ENCODE results near the gene UGT2B28. TPM values are rescaled to one million over a fixed set of nuclear protein-coding genes. Genes with fewer than 3 reads are reported as not detected.
"Not testable (repeated sequence)": the region's sequence is repeated elsewhere in the genome, so short reads cannot be mapped to it uniquely, and the experiment has no call there.

The UGT2B28 gene
- not detected in 2 replicates for total RNA-seq
- long read RNA-seq, result 0 reads

GRCh38 chr4:69280081-69280480, at the start of gene UGT2B28:
UGT2B28 (plus strand) TSS chr4:69280475; CDS start chr4:69280501, 26 bp downstream.
- not testable (repeated sequence) for H3K27ac Mint-ChIP-seq (ENCODE audit: unreplicated experiment); H3K4me1 Mint-ChIP-seq (ENCODE audit: unreplicated experiment); H3K36me3 Mint-ChIP-seq (ENCODE audit: unreplicated experiment); H3K4me3 Mint-ChIP-seq (ENCODE audit: unreplicated experiment); DNase-seq (ENCODE audit: extremely low spot score, unreplicated experiment); H3K27me3 Mint-ChIP-seq (ENCODE audit: unreplicated experiment); H3K9me3 Mint-ChIP-seq (ENCODE audit: unreplicated experiment)

- Mint-ChIP-seq H3K9me3 (ENCODE audit: unreplicated experiment) (no peaks in the 10 kb centered on the region), H3K4me3 (ENCODE audit: unreplicated experiment) (no peak overlapping the region), H3K27me3 (ENCODE audit: unreplicated experiment) (no peaks in the 10 kb centered on the region), H3K4me1 (ENCODE audit: unreplicated experiment) (no peaks in the 10 kb centered on the region), H3K27ac (ENCODE audit: unreplicated experiment) (no peak overlapping the region), H3K36me3 (ENCODE audit: unreplicated experiment) (no peaks in the 10 kb centered on the region)
- DNase-seq (ENCODE audit: extremely low spot score, unreplicated experiment), result no peak
- TF ChIP-seq CTCF (IDR thresholded peaks at IDR 0.05), result no peak
These were observed 41.2 kb upstream of the UGT2B28 start for GRCh38 chr4:69239092-69239491.

GRCh38 chr4:69239557-69240168, 40.6 kb upstream of the UGT2B28 start:
- Mint-ChIP-seq H3K27ac (ENCODE audit: unreplicated experiment) (no peak overlapping the region), H3K4me1 (ENCODE audit: unreplicated experiment) (no peaks in the 10 kb centered on the region), H3K27me3 (ENCODE audit: unreplicated experiment) (no peaks in the 10 kb centered on the region), H3K4me3 (ENCODE audit: unreplicated experiment) (no peak overlapping the region), H3K36me3 (ENCODE audit: unreplicated experiment) (no peaks in the 10 kb centered on the region), H3K9me3 (ENCODE audit: unreplicated experiment) (no peaks in the 10 kb centered on the region)
- DNase-seq (ENCODE audit: extremely low spot score, unreplicated experiment), result no peak
- no peak for TF ChIP-seq CTCF (IDR thresholded peaks at IDR 0.05)

GRCh38 chr4:69240787-69241186, 39.5 kb upstream of the UGT2B28 start:
- not testable (repeated sequence) for H3K27me3 Mint-ChIP-seq (ENCODE audit: unreplicated experiment); H3K9me3 Mint-ChIP-seq (ENCODE audit: unreplicated experiment); H3K4me3 Mint-ChIP-seq (ENCODE audit: unreplicated experiment); H3K27ac Mint-ChIP-seq (ENCODE audit: unreplicated experiment); H3K4me1 Mint-ChIP-seq (ENCODE audit: unreplicated experiment); DNase-seq (ENCODE audit: extremely low spot score, unreplicated experiment); H3K36me3 Mint-ChIP-seq (ENCODE audit: unreplicated experiment)

GRCh38 chr4:69241746-69242145, 38.5 kb upstream of the UGT2B28 start:
- H3K27ac Mint-ChIP-seq (ENCODE audit: unreplicated experiment); H3K4me1 Mint-ChIP-seq (ENCODE audit: unreplicated experiment); H3K9me3 Mint-ChIP-seq (ENCODE audit: unreplicated experiment); H3K4me3 Mint-ChIP-seq (ENCODE audit: unreplicated experiment); H3K27me3 Mint-ChIP-seq (ENCODE audit: unreplicated experiment); H3K36me3 Mint-ChIP-seq (ENCODE audit: unreplicated experiment); DNase-seq (ENCODE audit: extremely low spot score, unreplicated experiment): not testable (repeated sequence)

- H3K36me3 Mint-ChIP-seq (ENCODE audit: unreplicated experiment); H3K27ac Mint-ChIP-seq (ENCODE audit: unreplicated experiment); DNase-seq (ENCODE audit: extremely low spot score, unreplicated experiment); H3K9me3 Mint-ChIP-seq (ENCODE audit: unreplicated experiment); H3K27me3 Mint-ChIP-seq (ENCODE audit: unreplicated experiment); H3K4me1 Mint-ChIP-seq (ENCODE audit: unreplicated experiment); H3K4me3 Mint-ChIP-seq (ENCODE audit: unreplicated experiment): not testable (repeated sequence)
These were observed 37.6 kb upstream of the UGT2B28 start for GRCh38 chr4:69242562-69243240.

- not testable (repeated sequence) for H3K4me3 Mint-ChIP-seq (ENCODE audit: unreplicated experiment); H3K36me3 Mint-ChIP-seq (ENCODE audit: unreplicated experiment)
These were observed 29.4 kb upstream of the UGT2B28 start for GRCh38 chr4:69250884-69251283.

GRCh38 chr4:69253147-69253772, 27.0 kb upstream of the UGT2B28 start:
- H3K4me1 Mint-ChIP-seq (ENCODE audit: unreplicated experiment), result not testable (repeated sequence)

More at GRCh38 chr4:69250884-69251283, 29.4 kb upstream of the UGT2B28 start:
- DNase-seq (ENCODE audit: extremely low spot score, unreplicated experiment); H3K27ac Mint-ChIP-seq (ENCODE audit: unreplicated experiment); H3K27me3 Mint-ChIP-seq (ENCODE audit: unreplicated experiment); H3K9me3 Mint-ChIP-seq (ENCODE audit: unreplicated experiment); H3K4me1 Mint-ChIP-seq (ENCODE audit: unreplicated experiment): not testable (repeated sequence)

GRCh38 chr4:69268612-69269011, 11.7 kb upstream of the UGT2B28 start:
- not testable (repeated sequence) for DNase-seq (ENCODE audit: extremely low spot score, unreplicated experiment); H3K4me1 Mint-ChIP-seq (ENCODE audit: unreplicated experiment); H3K27me3 Mint-ChIP-seq (ENCODE audit: unreplicated experiment); H3K4me3 Mint-ChIP-seq (ENCODE audit: unreplicated experiment); H3K9me3 Mint-ChIP-seq (ENCODE audit: unreplicated experiment); H3K36me3 Mint-ChIP-seq (ENCODE audit: unreplicated experiment); H3K27ac Mint-ChIP-seq (ENCODE audit: unreplicated experiment)

More at GRCh38 chr4:69253147-69253772, 27.0 kb upstream of the UGT2B28 start:
- not testable (repeated sequence) for H3K9me3 Mint-ChIP-seq (ENCODE audit: unreplicated experiment); H3K27me3 Mint-ChIP-seq (ENCODE audit: unreplicated experiment); H3K4me3 Mint-ChIP-seq (ENCODE audit: unreplicated experiment); H3K27ac Mint-ChIP-seq (ENCODE audit: unreplicated experiment); H3K36me3 Mint-ChIP-seq (ENCODE audit: unreplicated experiment); DNase-seq (ENCODE audit: extremely low spot score, unreplicated experiment)

GRCh38 chr4:69296356-69296755, 16.1 kb downstream of the UGT2B28 start:
- H3K36me3 Mint-ChIP-seq (ENCODE audit: unreplicated experiment); H3K27me3 Mint-ChIP-seq (ENCODE audit: unreplicated experiment); DNase-seq (ENCODE audit: extremely low spot score, unreplicated experiment); H3K4me3 Mint-ChIP-seq (ENCODE audit: unreplicated experiment); H3K4me1 Mint-ChIP-seq (ENCODE audit: unreplicated experiment); H3K27ac Mint-ChIP-seq (ENCODE audit: unreplicated experiment): not testable (repeated sequence)
- peaks cover 13% of the 10 kb centered on the region for H3K9me3 Mint-ChIP-seq (ENCODE audit: unreplicated experiment)
